ENCODE data around the gene DNAAF2.

GRCh38 chr14:49578141-49578540 lies 56.9 kb downstream of the DNAAF2 start:
- TF ChIP-seq, protein P1, sequence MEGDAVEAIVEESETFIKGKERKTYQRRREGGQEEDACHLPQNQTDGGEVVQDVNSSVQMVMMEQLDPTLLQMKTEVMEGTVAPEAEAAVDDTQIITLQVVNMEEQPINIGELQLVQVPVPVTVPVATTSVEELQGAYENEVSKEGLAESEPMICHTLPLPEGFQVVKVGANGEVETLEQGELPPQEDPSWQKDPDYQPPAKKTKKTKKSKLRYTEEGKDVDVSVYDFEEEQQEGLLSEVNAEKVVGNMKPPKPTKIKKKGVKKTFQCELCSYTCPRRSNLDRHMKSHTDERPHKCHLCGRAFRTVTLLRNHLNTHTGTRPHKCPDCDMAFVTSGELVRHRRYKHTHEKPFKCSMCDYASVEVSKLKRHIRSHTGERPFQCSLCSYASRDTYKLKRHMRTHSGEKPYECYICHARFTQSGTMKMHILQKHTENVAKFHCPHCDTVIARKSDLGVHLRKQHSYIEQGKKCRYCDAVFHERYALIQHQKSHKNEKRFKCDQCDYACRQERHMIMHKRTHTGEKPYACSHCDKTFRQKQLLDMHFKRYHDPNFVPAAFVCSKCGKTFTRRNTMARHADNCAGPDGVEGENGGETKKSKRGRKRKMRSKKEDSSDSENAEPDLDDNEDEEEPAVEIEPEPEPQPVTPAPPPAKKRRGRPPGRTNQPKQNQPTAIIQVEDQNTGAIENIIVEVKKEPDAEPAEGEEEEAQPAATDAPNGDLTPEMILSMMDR (IDR thresholded peaks at IDR 0.05; ENCODE audit: insufficient read depth, low read length): no peak
- TF ChIP-seq POLR2AphosphoS5 (IDR thresholded peaks at IDR 0.05; ENCODE audit: low read depth): no peak
- no peak for TF ChIP-seq REST (IDR thresholded peaks at IDR 0.05; ENCODE audit: insufficient replicate concordance, low read depth)
- TF ChIP-seq GABPA (IDR thresholded peaks at IDR 0.05; ENCODE audit: low read depth): no peak

Data from HL-60 (cell line).